ENCODE data around the gene FAM120B. TPM values are rescaled to one million over a fixed set of nuclear protein-coding genes. Genes with fewer than 3 reads are reported as not detected.

The FAM120B gene
- total RNA-seq, 6 experiments from 2014 or later = 9.5 to 15.7 (median 13.1) TPM

GRCh38 chr6:170312876-170313275 is 6.3 kb downstream of the FAM120B start:
- TF ChIP-seq POLR2A (IDR thresholded peaks at IDR 0.05) (no peak), CTCF (IDR thresholded peaks at IDR 0.05) (no peak)
- H3K27me3 ChIP-seq = no peaks in the 10 kb centered on the region
- H3K4me3 ChIP-seq = no peak overlapping the region
- no peak overlapping the region for H3K27ac ChIP-seq
- no peak for ATAC-seq
- H3K4me1 ChIP-seq = peaks cover 0 to 9% (median 0%) of the 10 kb centered on the region in 4 donors
- DNase-seq = no peak
- no peaks in the 10 kb centered on the region for H3K9me3 ChIP-seq
- H3K36me3 ChIP-seq = peaks cover 0 to 6% (median 0%) of the 10 kb centered on the region in 4 donors
- intact Hi-C loops (cut with DNase I) = no loop called here
- 90% methylated on average over 1 of the region's 2 CpGs for WGBS (ENCODE audit: insufficient coverage, low coverage, low lambda C conversion rate, missing lambda C conversion rate)

- Histone ChIP-seq H3K27me3 (no peaks in the 10 kb centered on the region), H3K27ac (no peak overlapping the region), H3K4me1 (peaks cover 0 to 2% (median 0%) of the 10 kb centered on the region in 4 donors), H3K4me3 (no peak overlapping the region), H3K9me3 (no peaks in the 10 kb centered on the region), H3K36me3 (peaks cover 0 to 10% (median 0%) of the 10 kb centered on the region in 4 donors)
- no peak for DNase-seq
- 83% methylated on average over 4 of the region's 6 CpGs for WGBS (ENCODE audit: insufficient coverage, low coverage, low lambda C conversion rate, missing lambda C conversion rate)
- intact Hi-C loops (cut with DNase I) = no loop called here
- TF ChIP-seq CTCF (IDR thresholded peaks at IDR 0.05) = no peak
- no peak for TF ChIP-seq POLR2A (IDR thresholded peaks at IDR 0.05)
- no peak for ATAC-seq
Measured at GRCh38 chr6:170313716-170314295, 7.2 kb downstream of the FAM120B start.

GRCh38 chr6:170314983-170315382 is 8.4 kb downstream of the FAM120B start:
- TF ChIP-seq CTCF (IDR thresholded peaks at IDR 0.05) = no peak
- no peak for TF ChIP-seq POLR2A (IDR thresholded peaks at IDR 0.05)
- no peak overlapping the region for H3K4me3 ChIP-seq
- no peaks in the 10 kb centered on the region for H3K9me3 ChIP-seq
- intact Hi-C loops (cut with DNase I) = no loop called here
- no peaks in the 10 kb centered on the region for H3K4me1 ChIP-seq
- H3K27ac ChIP-seq = no peak overlapping the region
- ATAC-seq (no peak), DNase-seq (no peak)
- H3K36me3 ChIP-seq = peaks cover 0 to 10% (median 0%) of the 10 kb centered on the region in 4 donors
- WGBS (ENCODE audit: insufficient coverage, low coverage, low lambda C conversion rate, missing lambda C conversion rate) = 86% methylated on average over 3 of the region's 5 CpGs
- H3K27me3 ChIP-seq = no peaks in the 10 kb centered on the region

GRCh38 chr6:170316071-170316470 is 9.5 kb downstream of the FAM120B start:
- no peak overlapping the region for H3K27ac ChIP-seq
- no peaks in the 10 kb centered on the region for H3K4me1 ChIP-seq
- H3K27me3 ChIP-seq = no peaks in the 10 kb centered on the region
- intact Hi-C loops (cut with DNase I) = no loop called here
- peaks cover 0 to 10% (median 0%) of the 10 kb centered on the region in 4 donors for H3K36me3 ChIP-seq
- no peaks in the 10 kb centered on the region for H3K9me3 ChIP-seq
- WGBS (ENCODE audit: insufficient coverage, low coverage, low lambda C conversion rate, missing lambda C conversion rate) = 94% methylated on average over 4 of the region's 4 CpGs
- no peak for DNase-seq
- TF ChIP-seq POLR2A (IDR thresholded peaks at IDR 0.05) = no peak
- no peak for TF ChIP-seq CTCF (IDR thresholded peaks at IDR 0.05)
- no peak for ATAC-seq
- H3K4me3 ChIP-seq = no peak overlapping the region
